Endothelial cell of umbilical vein (primary cell): ENCODE data around the gene EXOC6. TPM values are rescaled to one million over a fixed set of nuclear protein-coding genes. Genes with fewer than 3 reads are reported as not detected.

Source experiments
- BruUV-seq: library from RNA; stranded (reverse); fragments of 400-500 nt; replicated peaks from 2 replicates; lab custom pipeline; 2021; lab: Mats Ljungman, UMichigan
- CTCF ChIA-PET: fragments of 300-600, 350-600 bp; sonication (Branson Sonifier 250); formaldehyde crosslinking; loops from one replicate; lab custom pipeline; 2021; ENCODE audit warnings: antibody characterized with exemption, inconsistent platforms; lab: Charles Lee
- POLR2A ChIA-PET: fragments of 300-600, 350-600 bp; sonication (Branson Sonifier 250); formaldehyde crosslinking; loops from one replicate; lab custom pipeline; 2021; ENCODE audit warnings: antibody characterized with exemption, inconsistent platforms; lab: Charles Lee
- DNase-seq: peaks from one replicate; pipeline ENCODE4 v3.0.0-alpha.2; 2011; ENCODE audit warnings: low read depth, low spot score
- FAIRE-seq: peaks from 2 replicates; lab custom pipeline; 2011; peaks lifted over from hg19 to GRCh38; lab: Jason Lieb, UNC
- H2AFZ ChIP-seq: 2 replicates; pipeline ENCODE4 v1.6.0; 2012; ENCODE audit warnings: low read depth, low read length, control low read depth, inconsistent platforms
- H3K27ac ChIP-seq: 2 replicates; pipeline ENCODE4 v1.5.1; 2011; ENCODE audit warnings: low read depth, mild to moderate bottlenecking, control low read depth, low read length, moderate library complexity; ENCODE audit not compliant: insufficient read depth
- H3K27me3 ChIP-seq, 2 experiments: 2 replicates each; pipeline versions ENCODE4 v1.6.0 to v1.6.1; 2011; ENCODE audit warnings: low read length in 2 of 2, mixed read lengths in 1 of 2; ENCODE audit not compliant: control insufficient read depth in 2 of 2, insufficient read depth in 2 of 2
- H3K36me3 ChIP-seq, 2 experiments: 2 replicates in 1 of 2; 3 replicates in 1 of 2; pipeline ENCODE4 v1.5.1; 2011; ENCODE audit warnings: low read length in 2 of 2, mild to moderate bottlenecking in 1 of 2, moderate library complexity in 1 of 2; ENCODE audit not compliant: control insufficient read depth in 2 of 2, insufficient read depth in 2 of 2; ENCODE audit errors: extremely low read depth in 1 of 2
- H3K4me1 ChIP-seq: 3 replicates; pipeline ENCODE4 v1.5.1; 2011; ENCODE audit warnings: mild to moderate bottlenecking, low read length; ENCODE audit not compliant: control insufficient read depth, insufficient read depth; ENCODE audit errors: extremely low read depth
- H3K4me2 ChIP-seq: 2 replicates; pipeline ENCODE4 v1.6.1; 2011; ENCODE audit warnings: low read length, control low read depth, mixed read lengths; ENCODE audit not compliant: insufficient read depth
- H3K4me3 ChIP-seq, 3 experiments: fragments of 200-600 bp in 1 of 3; sonication (generic), shearing (Covaris generic) in 1 of 3; replicated peaks in 1 of 3; 2 replicates each; pipeline ENCODE4 v1.5.1; 2011 to 2016; ENCODE audit warnings: control low read depth in 3 of 3, low read length in 3 of 3, mild to moderate bottlenecking in 2 of 3, inconsistent platforms in 1 of 3, low read depth in 1 of 3, moderate library complexity in 1 of 3; ENCODE audit not compliant: insufficient read depth in 1 of 3
- H3K79me2 ChIP-seq: 2 replicates; pipeline ENCODE4 v1.6.0; 2012; ENCODE audit warnings: low read length, inconsistent platforms; ENCODE audit not compliant: control insufficient read depth, insufficient read depth
- H3K9ac ChIP-seq: replicated peaks from 2 replicates; pipeline ENCODE3; 2011; ENCODE audit warnings: low read length, control low read depth; ENCODE audit not compliant: insufficient read depth; ENCODE audit errors: extremely low read depth
- H3K9me1 ChIP-seq: replicated peaks from 3 replicates; pipeline ENCODE4 v1.6.0; 2011; ENCODE audit warnings: mild to moderate bottlenecking, low read length; ENCODE audit not compliant: control insufficient read depth, insufficient read depth; ENCODE audit errors: extremely low read depth
- H3K9me3 ChIP-seq: replicated peaks from 2 replicates; pipeline ENCODE4 v1.5.1; 2012; ENCODE audit warnings: low read length, inconsistent platforms; ENCODE audit not compliant: control insufficient read depth, insufficient read depth
- H4K20me1 ChIP-seq: replicated peaks from 2 replicates; pipeline ENCODE3; 2011; ENCODE audit warnings: mild to moderate bottlenecking, low read length; ENCODE audit not compliant: control insufficient read depth, insufficient read depth; ENCODE audit errors: extremely low read depth
- CTCF ChIP-seq, 2 donors: IDR thresholded peaks; 1 replicate in 1 of 2; 2 replicates in 1 of 2; pipeline ENCODE4 v1.5.1; 2011; ENCODE audit warnings: low read length in 2 of 2, mild to moderate bottlenecking in 2 of 2, moderate library complexity in 2 of 2, control low read depth in 1 of 2, inconsistent platforms in 1 of 2, low read depth in 1 of 2; ENCODE audit not compliant: insufficient read depth in 1 of 2; ENCODE audit errors: extremely low read depth in 1 of 2
- FOS ChIP-seq: IDR thresholded peaks from 2 replicates; pipeline ENCODE4 v1.6.1; 2011; ENCODE audit warnings: mild to moderate bottlenecking, low read length, moderate library complexity, borderline replicate concordance; ENCODE audit not compliant: insufficient read depth
- GATA2 ChIP-seq: IDR thresholded peaks from 2 replicates; pipeline ENCODE4 v1.7.0; 2011; ENCODE audit warnings: low read depth, mild to moderate bottlenecking, moderate library complexity, mixed read lengths, low read length; ENCODE audit not compliant: insufficient read length, insufficient read depth
- JUN ChIP-seq: IDR thresholded peaks from 2 replicates; pipeline ENCODE4 v1.6.1; 2011; ENCODE audit warnings: borderline replicate concordance, low read depth; ENCODE audit not compliant: insufficient read length, insufficient read depth
- MAX ChIP-seq: IDR thresholded peaks from 2 replicates; pipeline ENCODE4 v1.6.1; 2011; ENCODE audit not compliant: insufficient read depth, insufficient read length
- POLR2A ChIP-seq: IDR thresholded peaks from 2 replicates; pipeline ENCODE4 v1.6.1; 2012; ENCODE audit warnings: low read depth, mild to moderate bottlenecking, control low read depth, low read length
- POLR2AphosphoS5 ChIP-seq: IDR thresholded peaks from 2 replicates; pipeline ENCODE4 v1.6.1; 2012; ENCODE audit warnings: low read depth, mild to moderate bottlenecking, control low read depth, low read length, moderate library complexity; ENCODE audit not compliant: insufficient read depth
- dilution Hi-C: fragments of 300-500 bp; cut with MboI; formaldehyde crosslinking; loops from one replicate; pipeline ENCODE4 v1.15.0; 2019; ENCODE audit warnings: low sequenced_read_pairs; ENCODE audit not compliant: extremely low pct_ligation_motif_present
- intact Hi-C: fragments of 100-400 bp; cut with micrococcal nuclease; formaldehyde crosslinking; loops from one replicate; pipeline ENCODE4 v1.10.0; 2022
- polyA plus RNA-seq, 4 experiments: library from polyadenylated mRNA; depleted of rRNA in 3 of 4; stranded (reverse) in 3 of 4; unstranded in 1 of 4; fragments of >200 nt; gene quantifications; 2 replicates each; pipeline versions ENCODE4 v1.2.1 to v1.2.3, GENCODE V29; 2011 to 2012; ENCODE audit warnings: missing spikeins in 1 of 4
- total RNA-seq: library from RNA; stranded (reverse); gene quantifications from 2 replicates; pipeline ENCODE4 v1.2.3, GENCODE V29; 2021

EXOC6 gene
- total and polyA plus RNA-seq, 2 donors (not counting 3 experiments of a cell fraction or from before 2014, with no cell fraction given): 72.6 to 108 TPM

- intact Hi-C loops (loop anchor here (1.0 to 5.0 kb wide), 10 partner anchors 8 to 467 kb away; partner anchors contain the start of gene KIF11), dilution Hi-C loops (no loop called here)
- Histone ChIP-seq H3K4me2 (peak overlapping the region; percentile 58), H4K20me1 (no peaks in the 10 kb centered on the region), H3K9me3 (no peaks in the 10 kb centered on the region), H3K9me1 (no peaks in the 10 kb centered on the region), H3K4me3 (no peak overlapping the region), H3K27me3 (no peaks in the 10 kb centered on the region), H3K79me2 (no peaks in the 10 kb centered on the region), H3K9ac (peak overlapping the region; percentile 79), H3K36me3 (no peaks in the 10 kb centered on the region), H2AFZ (no peak overlapping the region), H3K27ac (peak overlapping the region; percentile 97), H3K4me1 (peaks cover 55% of the 10 kb centered on the region)
- peak; percentile 89 for FAIRE-seq
- BruUV-seq: no TSS peak
- POLR2A ChIA-PET: interaction anchor here (0.6 to 3.0 kb wide), 9 partner anchors 11 to 132 kb away, joined by 3 to 24 read pairs (median 3); partner anchors contain the start of genes EXOC6 and HHEX
- DNase-seq: peak; percentile 97
- TF ChIP-seq FOS: peak; percentile 96
- TF ChIP-seq CTCF (IDR thresholded peaks at IDR 0.05; ENCODE audit: extremely low read depth in 1 of 2, insufficient read depth in 1 of 2, low read depth in 1 of 2, low read length in 2 of 2): no peak
- TF ChIP-seq JUN: peak; percentile 96
- no peak for TF ChIP-seq MAX
- peak; percentile 83 for TF ChIP-seq GATA2
- peak; percentile 73 for TF ChIP-seq POLR2AphosphoS5
- TF ChIP-seq POLR2A: peak; percentile 60
- CTCF ChIA-PET: interaction anchor here (0.8 to 4.8 kb wide), 21 partner anchors 9 to 305 kb away, joined by 3 to 61 read pairs (median 7); partner anchors contain the start of genes EXOC6 and HHEX
Observed at GRCh38 chr10:92822060-92822634, 26.2 kb upstream of the EXOC6 start.
